PC-9 (cell line): Measurements from ENCODE around the gene FBN3.

Experiments
- EZH2 ChIP-seq: fragments of 200-600 bp; sonication (generic); IDR thresholded peaks from 2 replicates; pipeline ENCODE4 v1.8.0; 2017; ENCODE audit warnings: antibody characterized with exemption, low read depth
- TF ChIP-seq, protein P1 (sequence below): fragments of 200-600 bp; sonication (generic); conservative IDR thresholded peaks from 2 replicates; pipeline ENCODE4 v1.6.1; 2017; ENCODE audit warnings: mixed run types, antibody characterized with exemption, mild to moderate bottlenecking, moderate library complexity

DNA sequence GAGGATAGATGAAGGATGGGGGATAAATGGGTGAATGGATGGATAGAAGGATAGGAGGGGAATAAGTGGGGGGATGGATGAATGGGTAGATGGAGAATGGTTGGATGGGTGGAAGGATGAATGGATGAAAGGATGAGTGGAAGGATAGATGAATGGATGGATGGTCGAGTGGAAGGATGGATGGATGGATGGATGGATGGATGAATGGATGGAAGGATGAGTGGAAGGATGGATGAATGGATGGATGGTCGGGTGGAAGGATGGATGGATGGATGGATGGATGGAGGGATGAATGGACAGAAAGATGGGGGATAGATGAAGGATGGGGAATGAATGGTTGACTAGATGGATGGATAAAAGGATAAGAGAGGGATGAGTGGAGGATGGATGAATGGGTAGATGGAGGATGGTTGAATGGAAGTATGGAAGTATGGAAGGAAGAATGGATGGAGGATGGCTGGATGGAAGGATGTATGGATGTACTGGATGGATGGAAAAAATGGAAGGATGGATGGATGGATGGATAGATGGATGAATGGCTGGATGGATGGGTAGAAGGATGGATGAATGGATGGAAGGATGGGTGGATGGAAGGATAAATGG is 42.0 kb downstream of the FBN3 start:
- TF ChIP-seq, protein P1, sequence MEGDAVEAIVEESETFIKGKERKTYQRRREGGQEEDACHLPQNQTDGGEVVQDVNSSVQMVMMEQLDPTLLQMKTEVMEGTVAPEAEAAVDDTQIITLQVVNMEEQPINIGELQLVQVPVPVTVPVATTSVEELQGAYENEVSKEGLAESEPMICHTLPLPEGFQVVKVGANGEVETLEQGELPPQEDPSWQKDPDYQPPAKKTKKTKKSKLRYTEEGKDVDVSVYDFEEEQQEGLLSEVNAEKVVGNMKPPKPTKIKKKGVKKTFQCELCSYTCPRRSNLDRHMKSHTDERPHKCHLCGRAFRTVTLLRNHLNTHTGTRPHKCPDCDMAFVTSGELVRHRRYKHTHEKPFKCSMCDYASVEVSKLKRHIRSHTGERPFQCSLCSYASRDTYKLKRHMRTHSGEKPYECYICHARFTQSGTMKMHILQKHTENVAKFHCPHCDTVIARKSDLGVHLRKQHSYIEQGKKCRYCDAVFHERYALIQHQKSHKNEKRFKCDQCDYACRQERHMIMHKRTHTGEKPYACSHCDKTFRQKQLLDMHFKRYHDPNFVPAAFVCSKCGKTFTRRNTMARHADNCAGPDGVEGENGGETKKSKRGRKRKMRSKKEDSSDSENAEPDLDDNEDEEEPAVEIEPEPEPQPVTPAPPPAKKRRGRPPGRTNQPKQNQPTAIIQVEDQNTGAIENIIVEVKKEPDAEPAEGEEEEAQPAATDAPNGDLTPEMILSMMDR: no peak
- no peak for TF ChIP-seq EZH2
